ENCODE results near the gene RFX8. TPM values are rescaled to one million over a fixed set of nuclear protein-coding genes. Genes with fewer than 3 reads are reported as not detected.

RFX8 gene
- total RNA-seq, 6 experiments from 2014 or later, result 2.8 to 8.0 (median 5.3) TPM

GRCh38 chr2:101382442-101382841 lies 92.5 kb downstream of the RFX8 start:
- TF ChIP-seq CTCF (IDR thresholded peaks at IDR 0.05), result no peak
- H3K4me3 Mint-ChIP-seq, result no peak overlapping the region
- peaks cover 7% of the 10 kb centered on the region for H3K4me1 Mint-ChIP-seq (ENCODE audit: low read depth)
- no peaks in the 10 kb centered on the region for H3K9me3 Mint-ChIP-seq
- H3K27ac Mint-ChIP-seq, result no peak overlapping the region
- peaks cover 22% of the 10 kb centered on the region for H3K27me3 Mint-ChIP-seq (ENCODE audit: insufficient read depth)
- no peaks in the 10 kb centered on the region for H3K36me3 Mint-ChIP-seq (ENCODE audit: low read depth)
- DNase-seq, result no peak

GRCh38 chr2:101380376-101380775 lies 94.5 kb downstream of the RFX8 start:
- no peaks in the 10 kb centered on the region for H3K9me3 Mint-ChIP-seq
- H3K4me1 Mint-ChIP-seq (ENCODE audit: low read depth), result peaks cover 7% of the 10 kb centered on the region
- no peaks in the 10 kb centered on the region for H3K36me3 Mint-ChIP-seq (ENCODE audit: low read depth)
- H3K27me3 Mint-ChIP-seq (ENCODE audit: insufficient read depth), result peaks cover 14% of the 10 kb centered on the region
- DNase-seq, result peak; percentile 75
- H3K27ac Mint-ChIP-seq, result no peak overlapping the region
- H3K4me3 Mint-ChIP-seq, result no peak overlapping the region; the same call in 1 of the 2 replicates
- no peak for TF ChIP-seq CTCF (IDR thresholded peaks at IDR 0.05)

GRCh38 chr2:101379091-101379490 lies 95.8 kb downstream of the RFX8 start:
- Mint-ChIP-seq H3K27me3 (ENCODE audit: insufficient read depth) (peaks cover 8% of the 10 kb centered on the region), H3K36me3 (ENCODE audit: low read depth) (no peaks in the 10 kb centered on the region), H3K4me3 (no peak overlapping the region), H3K27ac (no peak overlapping the region), H3K4me1 (ENCODE audit: low read depth) (peaks cover 7% of the 10 kb centered on the region), H3K9me3 (no peaks in the 10 kb centered on the region)
- no peak for DNase-seq
- no peak for TF ChIP-seq CTCF (IDR thresholded peaks at IDR 0.05)

GRCh38 chr2:101375653-101376052 lies 99.3 kb downstream of the RFX8 start:
- Mint-ChIP-seq H3K9me3 (no peaks in the 10 kb centered on the region), H3K36me3 (ENCODE audit: low read depth) (no peaks in the 10 kb centered on the region), H3K27me3 (ENCODE audit: insufficient read depth) (peaks cover 7% of the 10 kb centered on the region), H3K4me1 (ENCODE audit: low read depth) (peaks cover 13% of the 10 kb centered on the region), H3K4me3 (no peak overlapping the region), H3K27ac (no peak overlapping the region)
- no peak for DNase-seq
- no peak for TF ChIP-seq CTCF (IDR thresholded peaks at IDR 0.05)

- Mint-ChIP-seq H3K9me3 (no peaks in the 10 kb centered on the region), H3K27ac (no peak overlapping the region), H3K4me3 (no peak overlapping the region), H3K4me1 (ENCODE audit: low read depth) (peaks cover 7% of the 10 kb centered on the region), H3K27me3 (ENCODE audit: insufficient read depth) (peaks cover 6% of the 10 kb centered on the region; the same call in 1 of the 2 replicates), H3K36me3 (ENCODE audit: low read depth) (no peaks in the 10 kb centered on the region)
- no peak for DNase-seq
- TF ChIP-seq CTCF (IDR thresholded peaks at IDR 0.05), result no peak
These were observed 99.9 kb downstream of the RFX8 start for GRCh38 chr2:101374821-101375561.
